Upper lobe of right lung (tissue), 1 donor: ENCODE measurements around the gene CORO6. TPM values are rescaled to one million over a fixed set of nuclear protein-coding genes. Genes with fewer than 3 reads are reported as not detected.

Experiments used
- ATAC-seq: fragments of 200-7000 bp; cut with Tn5 transposase; one replicate; pipeline ENCODE4 v1.9.1; 2020; ENCODE audit warnings: mild to moderate bottlenecking, moderate library complexity
- DNase-seq: peaks from one replicate; pipeline ENCODE4 v3.0.0-alpha.2; 2020
- H3K27ac ChIP-seq: fragments of 200-600 bp; one replicate; pipeline ENCODE4 v1.8.0; 2022
- H3K27me3 ChIP-seq: fragments of 200-600 bp; one replicate; pipeline ENCODE4 v1.8.0; 2022; ENCODE audit warnings: mild to moderate bottlenecking
- H3K36me3 ChIP-seq: fragments of 200-600 bp; one replicate; pipeline ENCODE4 v1.8.0; 2022
- H3K4me1 ChIP-seq: fragments of 200-600 bp; one replicate; pipeline ENCODE4 v1.8.0; 2022
- H3K4me3 ChIP-seq: fragments of 200-600 bp; one replicate; pipeline ENCODE4 v1.8.0; 2022; ENCODE audit warnings: mild to moderate bottlenecking
- H3K9me3 ChIP-seq: fragments of 200-600 bp; one replicate; pipeline ENCODE4 v1.8.0; 2022
- CTCF ChIP-seq: fragments of 200-600 bp; IDR thresholded peaks from one replicate; pipeline ENCODE4 v1.8.0; 2022; ENCODE audit warnings: antibody characterized with exemption
- intact Hi-C: fragments of 100-400 bp; cut with DNase I; formaldehyde crosslinking; loops from one replicate; pipeline ENCODE4 v1.11.0; 2022
- total RNA-seq: library from RNA; stranded (reverse); fragmentation: NEBNext Ultra II Directional; extraction: Animal tissue kit (Norgen Biotek cat#: 25700); gene quantifications from one replicate; pipeline ENCODE4 v1.2.1, GENCODE V29; 2021
- donor health status: DM: no; HTN: yes; CAD: no; lungs with severe emphysema.

The CORO6 gene
- total RNA-seq, 1 donor from 2014 or later, result 7.7 TPM

DNA sequence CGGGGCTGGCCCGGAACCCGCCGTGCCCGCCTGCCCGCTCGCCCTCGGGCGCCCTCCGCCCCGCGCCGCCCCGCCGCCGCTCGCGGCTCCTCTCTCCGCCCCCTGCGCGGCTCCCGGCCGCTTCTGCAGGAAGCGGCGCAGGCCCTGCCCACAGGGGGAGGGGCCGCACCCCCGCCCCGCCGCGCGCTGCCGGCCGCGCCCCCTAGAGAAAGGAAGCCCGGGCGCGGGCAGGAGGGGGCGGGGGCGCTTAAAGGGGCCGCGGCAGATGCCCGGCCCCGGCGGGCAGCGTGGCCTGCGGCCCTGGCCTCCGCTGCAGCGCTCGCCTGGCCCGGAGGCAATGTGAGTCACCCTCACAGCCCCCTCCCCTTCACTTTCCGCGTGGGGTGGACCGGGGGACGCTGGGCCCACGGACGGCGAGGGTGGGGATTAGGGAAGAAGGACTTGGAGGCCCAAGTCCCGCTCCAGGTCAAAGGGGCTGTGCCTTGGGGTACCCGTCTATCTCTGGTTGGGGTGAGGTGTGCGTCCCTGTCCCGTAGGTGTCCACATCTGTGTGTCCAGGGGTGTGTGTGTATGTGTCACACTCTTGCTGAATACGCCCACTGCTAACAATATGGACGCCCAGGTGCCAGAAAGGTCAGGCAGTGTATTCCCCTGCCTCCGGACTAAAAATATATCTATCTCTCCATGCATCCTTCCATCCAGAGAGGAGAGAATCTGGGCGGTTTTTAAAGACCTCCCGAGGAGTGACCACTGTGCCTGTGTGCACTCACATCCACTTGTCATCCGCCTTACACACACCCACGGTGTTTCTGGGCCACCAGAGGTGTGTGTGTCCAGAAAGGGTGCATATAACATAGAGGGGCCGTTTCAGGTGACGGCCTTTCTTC is 32.9 kb downstream of the CORO6 start, which contains the start of gene GIT1:
GIT1 (minus strand) TSS at position 125 of the 887 bp plus-strand sequence. CDS start 270 bp downstream, outside the sequence.
- intact Hi-C loops, result no loop called here
- Histone ChIP-seq H3K4me1 (peaks cover 58% of the 10 kb centered on the region), H3K36me3 (no peaks in the 10 kb centered on the region), H3K4me3 (peak within 1 kb of the TSS; percentile 77), H3K27me3 (no peaks in the 10 kb centered on the region), H3K9me3 (no peaks in the 10 kb centered on the region), H3K27ac (peak within 1 kb of the TSS; percentile 79)
- peak; percentile 88 for ATAC-seq
- DNase-seq, result peak; percentile 92
- TF ChIP-seq CTCF, result no peak

GRCh38 chr17:29588562-29589411 is 33.9 kb downstream of the CORO6 start:
- ATAC-seq, result peak; percentile 0
- TF ChIP-seq CTCF, result no peak
- H3K27me3 ChIP-seq, result no peaks in the 10 kb centered on the region
- H3K27ac ChIP-seq, result peak overlapping the region; percentile 79
- no peaks in the 10 kb centered on the region for H3K9me3 ChIP-seq
- H3K4me1 ChIP-seq, result peaks cover 58% of the 10 kb centered on the region
- H3K4me3 ChIP-seq, result peak overlapping the region; percentile 77
- intact Hi-C loops, result no loop called here
- no peaks in the 10 kb centered on the region for H3K36me3 ChIP-seq
- peak; percentile 78 for DNase-seq

DNA sequence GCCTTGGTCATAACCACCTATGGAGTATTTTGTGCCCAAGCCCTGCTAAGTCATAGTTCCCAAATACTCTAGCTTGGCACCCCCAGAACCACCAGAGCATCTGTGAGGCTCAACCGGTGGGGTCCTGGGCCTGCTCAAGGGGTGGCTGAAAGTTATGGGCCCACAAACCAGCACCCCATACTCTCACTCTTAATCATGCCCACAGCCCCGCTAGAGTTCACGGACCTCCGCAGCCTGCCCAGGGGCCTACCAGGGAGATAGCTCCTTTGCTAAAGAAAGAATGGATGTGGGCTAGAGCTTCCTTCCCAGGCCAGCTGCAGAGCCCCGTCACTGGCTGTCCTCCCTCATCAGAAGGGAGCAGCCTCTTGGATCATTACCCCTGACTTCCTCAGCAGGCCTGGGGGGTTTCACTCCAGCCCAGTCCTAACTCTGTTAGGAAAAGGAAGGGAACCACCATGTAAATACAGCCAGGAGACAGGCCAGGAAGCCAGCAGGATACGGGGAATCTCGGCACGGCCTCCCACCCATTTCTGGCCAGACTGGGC is 34.6 kb downstream of the CORO6 start:
- H3K4me1 ChIP-seq, result peaks cover 59% of the 10 kb centered on the region
- no peak for ATAC-seq
- DNase-seq, result no peak
- peak overlapping the region; percentile 77 for H3K4me3 ChIP-seq
- no peaks in the 10 kb centered on the region for H3K36me3 ChIP-seq
- TF ChIP-seq CTCF, result no peak
- no peaks in the 10 kb centered on the region for H3K9me3 ChIP-seq
- intact Hi-C loops, result no loop called here
- H3K27me3 ChIP-seq, result no peaks in the 10 kb centered on the region
- H3K27ac ChIP-seq, result peak overlapping the region; percentile 79

DNA sequence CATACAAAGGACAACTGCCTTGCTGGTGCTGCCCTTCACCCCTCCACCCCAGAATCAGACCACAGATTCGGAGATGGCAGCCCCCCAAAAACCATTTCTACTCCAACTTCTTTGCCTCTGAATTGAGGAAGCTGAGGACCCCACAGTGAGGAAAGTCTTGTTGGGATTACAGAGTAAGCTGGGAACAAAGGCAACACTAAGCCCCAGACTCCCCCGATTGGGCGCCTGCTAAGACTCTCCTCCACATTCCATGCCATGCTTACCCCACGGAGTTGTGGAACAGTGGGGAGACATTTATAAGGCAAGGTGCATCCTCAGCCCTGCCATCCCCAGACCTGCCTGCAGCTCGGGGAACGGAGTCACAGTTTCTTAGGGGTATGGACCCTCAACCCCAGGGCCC is 35.1 kb downstream of the CORO6 start:
- DNase-seq, result no peak
- ATAC-seq, result no peak
- Histone ChIP-seq H3K36me3 (peaks cover 1% of the 10 kb centered on the region), H3K4me3 (peak overlapping the region; percentile 77), H3K4me1 (peaks cover 56% of the 10 kb centered on the region), H3K9me3 (no peaks in the 10 kb centered on the region), H3K27me3 (no peaks in the 10 kb centered on the region), H3K27ac (peak overlapping the region; percentile 79)
- no peak for TF ChIP-seq CTCF
- intact Hi-C loops, result no loop called here

GRCh38 chr17:29586676-29587469 is 35.8 kb downstream of the CORO6 start:
- intact Hi-C loops, result no loop called here
- DNase-seq, result no peak
- H3K4me1 ChIP-seq, result peaks cover 49% of the 10 kb centered on the region

More at GRCh38 chr17:29586676-29587469, 35.8 kb downstream of the CORO6 start:
- Histone ChIP-seq H3K27me3 (no peaks in the 10 kb centered on the region), H3K4me3 (peak overlapping the region; percentile 43), H3K36me3 (peaks cover 8% of the 10 kb centered on the region), H3K9me3 (no peaks in the 10 kb centered on the region), H3K27ac (peak overlapping the region; percentile 73)
- TF ChIP-seq CTCF, result no peak
- no peak for ATAC-seq
